GM23248 (cell line): Measurements from ENCODE around the gene TEPSIN.

Experiments used
- EZH2 ChIP-seq: fragments of 200-600 bp; sonication (generic); IDR thresholded peaks from 2 replicates; pipeline ENCODE4 v1.6.1; 2018; ENCODE audit warnings: antibody characterized with exemption, mild to moderate bottlenecking; ENCODE audit not compliant: insufficient read depth, poor library complexity, severe bottlenecking
- EZH2phosphoT487 ChIP-seq: fragments of 200-600 bp; sonication (generic); IDR thresholded peaks from 2 replicates; pipeline ENCODE4 v1.6.1; 2018; ENCODE audit warnings: antibody characterized with exemption, moderate library complexity, mild to moderate bottlenecking, low read depth; ENCODE audit not compliant: insufficient read depth

GRCh38 chr17:81194941-81195901, 43.6 kb downstream of the TEPSIN start:
- no peak for TF ChIP-seq EZH2phosphoT487
- TF ChIP-seq EZH2, result no peak
